K562 (cell line): ENCODE measurements around the gene SLC4A9. TPM values are rescaled to one million over a fixed set of nuclear protein-coding genes. Genes with fewer than 3 reads are reported as not detected.

ENCODE experiments used
- CREM ChIP-seq: IDR thresholded peaks from 2 replicates; pipeline ENCODE4 v1.6.1; 2014; ENCODE audit warnings: antibody characterized with exemption, low read depth
- ELF2 ChIP-seq: fragments of 250-450 bp; sonication (Bioruptor Pico); IDR thresholded peaks from 2 replicates; pipeline ENCODE4 v1.5.0; 2021; ENCODE audit warnings: mild to moderate bottlenecking
- ERF ChIP-seq: fragments of 450-650 bp; formaldehyde crosslinking; IDR thresholded peaks from 2 replicates; pipeline ENCODE4 v1.4.0; 2020; ENCODE audit warnings: mild to moderate bottlenecking, mixed read lengths
- FOSL1 ChIP-seq: fragments of 200-800 bp; sonication (Bioruptor generic); conservative IDR thresholded peaks from 2 replicates; pipeline ENCODE4 v1.6.1; 2016; ENCODE audit warnings: missing genetic modification characterization, missing compliant biosample characterization
- GTF2F1 ChIP-seq: IDR thresholded peaks from 2 replicates; pipeline ENCODE4 v1.6.1; 2011; ENCODE audit warnings: low read depth, low read length, improper control_type of control experiment
- MEIS2 ChIP-seq: fragments of 450-650 bp; IDR thresholded peaks from 2 replicates; pipeline ENCODE4 v1.6.1; 2014; ENCODE audit warnings: mild to moderate bottlenecking; ENCODE audit not compliant: partially characterized antibody
- SNRNP70 ChIP-seq: fragments of 200-400 bp; formaldehyde crosslinking; optimal IDR thresholded peaks from 2 replicates; pipeline ENCODE3; 2017; ENCODE audit warnings: low read depth, low read length
- SP1 ChIP-seq: sonication (generic); formaldehyde crosslinking; IDR thresholded peaks from 2 replicates; pipeline ENCODE4 v1.8.1; 2022; ENCODE audit warnings: mild to moderate bottlenecking, missing genetic modification reagents
- TCF7L2 ChIP-seq: fragments of 150-350 bp; IDR thresholded peaks from 2 replicates; pipeline ENCODE4 v1.6.1; 2016; ENCODE audit warnings: low read depth, mild to moderate bottlenecking, low read length, moderate library complexity
- TEAD4 ChIP-seq, 2 experiments: sonication (generic) in 1 of 2; formaldehyde crosslinking in 1 of 2; IDR thresholded peaks; 2 replicates each; pipeline versions ENCODE4 v1.6.1 to v1.8.0; 2012 to 2022; ENCODE audit warnings: borderline replicate concordance in 1 of 2, inconsistent platforms in 1 of 2, low read length in 1 of 2, mild to moderate bottlenecking in 1 of 2, missing genetic modification reagents in 1 of 2
- TRIM24 ChIP-seq, 2 experiments: fragments of 450-650 bp; IDR thresholded peaks; 2 replicates each; pipeline ENCODE4 v1.6.1; 2016
- XRCC3 ChIP-seq: fragments of 450-650 bp; IDR thresholded peaks from 2 replicates; pipeline ENCODE4 v1.6.1; 2017; ENCODE audit warnings: mild to moderate bottlenecking, moderate library complexity
- ZBTB17 ChIP-seq: fragments of 450-650 bp; formaldehyde crosslinking; IDR thresholded peaks from 2 replicates; pipeline ENCODE4 v1.4.0; 2020; ENCODE audit warnings: mild to moderate bottlenecking
- ZBTB26 ChIP-seq: fragments of 450-650 bp; formaldehyde crosslinking; IDR thresholded peaks from 2 replicates; pipeline ENCODE4 v1.4.0; 2022; ENCODE audit warnings: missing genetic modification characterization
- ZFPM2 ChIP-seq: fragments of 250-450 bp; sonication (Bioruptor Pico); IDR thresholded peaks from 2 replicates; pipeline ENCODE4 v1.5.1; 2022; ENCODE audit warnings: mild to moderate bottlenecking
- ZNF165 ChIP-seq: fragments of 250-450 bp; sonication (Bioruptor Pico); IDR thresholded peaks from 2 replicates; pipeline ENCODE4 v1.4.0; 2020; ENCODE audit warnings: borderline replicate concordance
- ZNF445 ChIP-seq: fragments of 250-450 bp; sonication (Bioruptor Pico); IDR thresholded peaks from 2 replicates; pipeline ENCODE4 v1.4.0; 2020; ENCODE audit warnings: low read depth, mild to moderate bottlenecking, moderate library complexity
- ZNF584 ChIP-seq: fragments of 200-800 bp; sonication (Bioruptor generic); IDR thresholded peaks from 2 replicates; pipeline ENCODE4 v1.6.1; 2016; ENCODE audit warnings: low read depth, mild to moderate bottlenecking, missing genetic modification characterization, missing compliant biosample characterization
- polyA plus RNA-seq, 8 experiments: library from polyadenylated mRNA; depleted of rRNA in 4 of 8; stranded (reverse) in 5 of 8; unstranded in 3 of 8; fragments of >200 nt; fragmentation: Nextera tagmentation in 2 of 8; fragmentation: Illumina TruSeq in 1 of 8; extraction: Ambion mirVana in 2 of 8; extraction: Trizol in 1 of 8; gene quantifications; 2 replicates each; pipeline versions ENCODE4 v1.2.1 to v1.2.3, GENCODE V29; 2011 to 2014; ENCODE audit warnings: inconsistent platforms in 1 of 8, missing spikeins in 1 of 8
- total RNA-seq, 7 experiments: library from RNA; depleted of rRNA in 6 of 7; stranded (reverse); fragments of >200 nt in 6 of 7; fragmentation: Illumina TruSeq in 2 of 7; extraction: Trizol in 2 of 7; gene quantifications; 2 replicates each; pipeline versions ENCODE4 v1.2.1 to v1.2.3, GENCODE V29; 2011 to 2021; ENCODE audit warnings: low replicate concordance in 1 of 7
- TF ChIP-seq, protein P1 (sequence below): sonication (generic); formaldehyde crosslinking; IDR thresholded peaks from 2 replicates; pipeline ENCODE4 v1.8.0; 2023; ENCODE audit warnings: mild to moderate bottlenecking, missing genetic modification reagents
- TF ChIP-seq, protein P2 (sequence below): fragments of 450-650 bp; formaldehyde crosslinking; IDR thresholded peaks from 2 replicates; pipeline ENCODE4 v1.4.0; 2020; ENCODE audit warnings: mild to moderate bottlenecking, moderate library complexity
- TF ChIP-seq, protein P3 (sequence below), 3 experiments: fragments of 200-800 bp in 1 of 3; fragments of 250-450 bp in 1 of 3; fragments of 450-650 bp in 1 of 3; sonication (Bioruptor Pico) in 1 of 3; sonication (Bioruptor generic) in 1 of 3; formaldehyde crosslinking in 1 of 3; IDR thresholded peaks; 2 replicates each; pipeline versions ENCODE4 v1.6.1 to v1.8.0; 2016 to 2022; ENCODE audit warnings: mild to moderate bottlenecking in 2 of 3, missing genetic modification characterization in 2 of 3, missing compliant biosample characterization in 1 of 3, moderate library complexity in 1 of 3

The SLC4A9 gene
- total and polyA plus RNA-seq, 9 of the 15 experiments (the other 6 are each of a cell fraction or from before 2014, with no cell fraction given) = 0.05 to 0.13 TPM; not detected in 7

GRCh38 chr5:140400730-140401361, 40.9 kb downstream of the SLC4A9 start (continued):
- TF ChIP-seq ZNF584 (CRISPR knock-in tag) (no peak), ZBTB17 (CRISPR knock-in tag) (peak; percentile 54; the same call in 1 of the 2 replicates), SP1 (0 out of 2 replicates have a peak, but pooled peaks have one; percentile 48), TCF7L2 (no peak), FOSL1 (tag) (no peak), ELF2 (CRISPR knock-in tag) (0 out of 2 replicates have a peak, but pooled peaks have one; percentile 54), TEAD4 (IDR thresholded peaks at IDR 0.05; ENCODE audit: low read length) (peak; percentile 22; the same call in 1 of the 2 replicates), TEAD4 (CRISPR knock-in tag; IDR thresholded peaks at IDR 0.05; ENCODE audit: borderline replicate concordance) (peak; percentile 93), GTF2F1 (peak; percentile 51; the same call in 1 of the 2 replicates), ZNF445 (CRISPR knock-in tag) (no peak), MEIS2 (peak; percentile 78), SNRNP70 (no peak), CREM (peak; percentile 49), ERF (CRISPR knock-in tag) (peak; percentile 66; the same call in 1 of the 2 replicates), XRCC3 (no peak), ZBTB26 (CRISPR knock-in tag) (no peak), ZFPM2 (CRISPR knock-in tag) (no peak), TRIM24 (IDR thresholded peaks at IDR 0.05) (peak in 1 of 2 experiments; percentile 15; a peak in 1 of 4 replicates), ZNF165 (peak; percentile 76; the same call in 1 of the 2 replicates)
- TF ChIP-seq, protein P1, sequence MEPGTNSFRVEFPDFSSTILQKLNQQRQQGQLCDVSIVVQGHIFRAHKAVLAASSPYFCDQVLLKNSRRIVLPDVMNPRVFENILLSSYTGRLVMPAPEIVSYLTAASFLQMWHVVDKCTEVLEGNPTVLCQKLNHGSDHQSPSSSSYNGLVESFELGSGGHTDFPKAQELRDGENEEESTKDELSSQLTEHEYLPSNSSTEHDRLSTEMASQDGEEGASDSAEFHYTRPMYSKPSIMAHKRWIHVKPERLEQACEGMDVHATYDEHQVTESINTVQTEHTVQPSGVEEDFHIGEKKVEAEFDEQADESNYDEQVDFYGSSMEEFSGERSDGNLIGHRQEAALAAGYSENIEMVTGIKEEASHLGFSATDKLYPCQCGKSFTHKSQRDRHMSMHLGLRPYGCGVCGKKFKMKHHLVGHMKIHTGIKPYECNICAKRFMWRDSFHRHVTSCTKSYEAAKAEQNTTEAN = peak; percentile 59; the same call in 1 of the 2 replicates
- TF ChIP-seq, protein P2, sequence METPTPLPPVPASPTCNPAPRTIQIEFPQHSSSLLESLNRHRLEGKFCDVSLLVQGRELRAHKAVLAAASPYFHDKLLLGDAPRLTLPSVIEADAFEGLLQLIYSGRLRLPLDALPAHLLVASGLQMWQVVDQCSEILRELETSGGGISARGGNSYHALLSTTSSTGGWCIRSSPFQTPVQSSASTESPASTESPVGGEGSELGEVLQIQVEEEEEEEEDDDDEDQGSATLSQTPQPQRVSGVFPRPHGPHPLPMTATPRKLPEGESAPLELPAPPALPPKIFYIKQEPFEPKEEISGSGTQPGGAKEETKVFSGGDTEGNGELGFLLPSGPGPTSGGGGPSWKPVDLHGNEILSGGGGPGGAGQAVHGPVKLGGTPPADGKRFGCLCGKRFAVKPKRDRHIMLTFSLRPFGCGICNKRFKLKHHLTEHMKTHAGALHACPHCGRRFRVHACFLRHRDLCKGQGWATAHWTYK = peak; percentile 91; the same call in 1 of the 2 replicates
- TF ChIP-seq, protein P3, sequence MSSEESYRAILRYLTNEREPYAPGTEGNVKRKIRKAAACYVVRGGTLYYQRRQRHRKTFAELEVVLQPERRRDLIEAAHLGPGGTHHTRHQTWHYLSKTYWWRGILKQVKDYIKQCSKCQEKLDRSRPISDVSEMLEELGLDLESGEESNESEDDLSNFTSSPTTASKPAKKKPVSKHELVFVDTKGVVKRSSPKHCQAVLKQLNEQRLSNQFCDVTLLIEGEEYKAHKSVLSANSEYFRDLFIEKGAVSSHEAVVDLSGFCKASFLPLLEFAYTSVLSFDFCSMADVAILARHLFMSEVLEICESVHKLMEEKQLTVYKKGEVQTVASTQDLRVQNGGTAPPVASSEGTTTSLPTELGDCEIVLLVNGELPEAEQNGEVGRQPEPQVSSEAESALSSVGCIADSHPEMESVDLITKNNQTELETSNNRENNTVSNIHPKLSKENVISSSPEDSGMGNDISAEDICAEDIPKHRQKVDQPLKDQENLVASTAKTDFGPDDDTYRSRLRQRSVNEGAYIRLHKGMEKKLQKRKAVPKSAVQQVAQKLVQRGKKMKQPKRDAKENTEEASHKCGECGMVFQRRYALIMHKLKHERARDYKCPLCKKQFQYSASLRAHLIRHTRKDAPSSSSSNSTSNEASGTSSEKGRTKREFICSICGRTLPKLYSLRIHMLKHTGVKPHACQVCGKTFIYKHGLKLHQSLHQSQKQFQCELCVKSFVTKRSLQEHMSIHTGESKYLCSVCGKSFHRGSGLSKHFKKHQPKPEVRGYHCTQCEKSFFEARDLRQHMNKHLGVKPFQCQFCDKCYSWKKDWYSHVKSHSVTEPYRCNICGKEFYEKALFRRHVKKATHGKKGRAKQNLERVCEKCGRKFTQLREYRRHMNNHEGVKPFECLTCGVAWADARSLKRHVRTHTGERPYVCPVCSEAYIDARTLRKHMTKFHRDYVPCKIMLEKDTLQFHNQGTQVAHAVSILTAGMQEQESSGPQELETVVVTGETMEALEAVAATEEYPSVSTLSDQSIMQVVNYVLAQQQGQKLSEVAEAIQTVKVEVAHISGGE (CRISPR knock-in tag; IDR thresholded peaks at IDR 0.05) = peak in 1 of 3 experiments; percentile 75; a peak in 2 of 6 replicates
